GM18520 (cell line): ENCODE measurements around the gene COQ4.

Experiments
- ATAC-seq: cut with Tn5 transposase; IDR thresholded peaks from one replicate; pipeline ENCODE4 v1.9.1; 2021; ENCODE audit not compliant: unreplicated experiment

The COQ4 gene

DNA sequence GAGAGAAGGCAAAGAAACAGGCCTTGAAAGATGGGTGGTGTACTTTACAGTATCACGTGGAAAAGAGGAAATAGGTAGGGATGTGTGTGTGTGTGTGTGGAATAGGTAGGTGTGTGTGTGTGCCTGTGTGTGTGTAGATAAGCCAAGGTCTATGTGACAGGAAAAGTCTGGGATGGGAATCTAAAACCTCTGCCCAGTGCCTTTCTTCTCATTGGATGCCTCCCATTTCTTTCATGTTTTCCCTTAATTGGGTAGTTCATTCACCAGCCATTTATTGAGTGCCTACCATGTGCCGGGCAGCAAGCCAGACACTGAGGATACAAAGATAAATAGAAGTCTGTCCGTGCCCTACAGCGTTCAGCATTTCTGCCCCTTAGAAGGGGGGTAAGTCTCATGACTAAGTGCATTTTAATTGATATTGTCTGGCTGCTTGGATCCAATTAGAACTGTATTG lies 49.6 kb downstream of the COQ4 start:
- no peak for ATAC-seq

DNA sequence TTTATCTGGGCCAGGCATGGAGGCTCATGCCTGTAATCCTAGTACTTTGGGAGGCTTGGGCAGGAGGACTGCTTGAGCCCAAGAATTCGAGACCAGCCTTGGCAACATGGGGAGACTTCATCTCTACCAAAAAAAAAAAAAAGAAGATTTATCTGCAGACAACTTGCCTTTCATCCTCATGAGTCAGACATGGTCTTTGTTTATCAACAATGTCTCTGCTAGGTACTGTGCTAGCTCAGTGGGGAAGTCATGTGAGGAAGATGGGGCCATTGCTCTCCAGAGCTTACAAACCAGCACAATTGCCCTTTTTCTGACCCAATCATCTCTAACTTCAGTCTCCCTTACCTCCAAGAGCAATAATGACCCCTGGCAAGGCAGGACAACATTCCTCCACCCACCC lies 50.1 kb downstream of the COQ4 start:
- no peak for ATAC-seq

DNA sequence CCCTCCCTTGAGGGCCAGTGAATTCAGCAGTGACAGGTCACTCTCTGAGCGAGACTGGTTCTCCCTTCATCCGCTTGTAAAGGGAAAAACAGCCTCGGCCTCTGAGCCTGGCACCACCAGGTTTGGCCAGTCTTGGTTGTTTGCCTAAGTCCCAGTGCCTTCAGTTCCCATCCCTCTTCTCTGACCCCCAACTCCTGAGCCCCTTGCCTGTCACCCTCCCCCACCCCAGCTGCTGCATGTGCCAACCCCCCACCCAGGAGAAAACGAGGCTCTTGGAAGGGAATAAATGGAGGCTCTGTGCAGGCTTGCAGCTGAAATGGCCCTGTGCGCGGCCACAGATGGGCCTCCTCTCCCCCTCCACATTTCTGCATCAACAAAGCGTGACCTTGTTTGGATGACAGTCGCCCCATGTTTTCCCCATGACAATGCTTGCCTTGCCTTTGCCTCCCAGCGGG lies 51.6 kb downstream of the COQ4 start:
- no peak for ATAC-seq

DNA sequence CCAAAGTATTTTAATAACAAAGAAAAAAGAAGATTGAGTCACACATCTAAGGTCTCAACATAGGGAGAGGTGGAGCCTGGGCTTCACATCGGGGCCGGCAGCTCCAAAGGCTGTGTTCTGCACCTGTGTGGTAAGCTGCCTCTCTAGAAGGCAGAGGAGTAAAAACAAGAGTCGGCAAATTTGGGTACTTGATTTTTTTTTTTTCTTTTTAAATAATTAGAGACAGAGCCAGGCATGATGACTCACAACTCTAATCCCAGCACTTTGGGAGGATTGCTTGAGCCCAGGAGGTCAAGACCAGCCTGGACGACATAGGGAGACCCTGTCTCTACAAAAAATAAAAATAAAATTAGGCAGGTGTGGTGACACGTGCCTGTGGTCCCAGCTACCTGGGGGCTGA lies 53.2 kb downstream of the COQ4 start:
- no peak for ATAC-seq

DNA sequence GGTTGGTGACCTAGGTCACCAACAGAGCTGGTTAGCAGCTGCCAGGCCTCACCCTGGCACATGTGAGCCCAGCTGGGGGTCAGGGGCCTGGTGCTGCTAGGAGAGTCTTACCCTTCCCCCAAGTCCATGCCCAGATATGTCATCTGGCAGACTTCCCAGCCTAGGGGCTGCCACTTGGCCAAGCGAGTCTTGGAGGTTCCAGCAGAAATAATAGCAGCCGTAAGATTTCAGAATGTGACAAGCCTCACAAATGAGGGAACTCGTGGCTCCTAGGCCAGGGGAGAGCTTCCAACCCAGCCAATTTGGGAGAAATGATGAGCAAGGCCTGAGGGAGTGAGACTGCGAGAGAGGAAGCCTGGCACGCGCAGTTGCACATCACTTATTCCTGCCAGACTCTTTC lies 59.6 kb downstream of the COQ4 start:
- no peak for ATAC-seq

DNA sequence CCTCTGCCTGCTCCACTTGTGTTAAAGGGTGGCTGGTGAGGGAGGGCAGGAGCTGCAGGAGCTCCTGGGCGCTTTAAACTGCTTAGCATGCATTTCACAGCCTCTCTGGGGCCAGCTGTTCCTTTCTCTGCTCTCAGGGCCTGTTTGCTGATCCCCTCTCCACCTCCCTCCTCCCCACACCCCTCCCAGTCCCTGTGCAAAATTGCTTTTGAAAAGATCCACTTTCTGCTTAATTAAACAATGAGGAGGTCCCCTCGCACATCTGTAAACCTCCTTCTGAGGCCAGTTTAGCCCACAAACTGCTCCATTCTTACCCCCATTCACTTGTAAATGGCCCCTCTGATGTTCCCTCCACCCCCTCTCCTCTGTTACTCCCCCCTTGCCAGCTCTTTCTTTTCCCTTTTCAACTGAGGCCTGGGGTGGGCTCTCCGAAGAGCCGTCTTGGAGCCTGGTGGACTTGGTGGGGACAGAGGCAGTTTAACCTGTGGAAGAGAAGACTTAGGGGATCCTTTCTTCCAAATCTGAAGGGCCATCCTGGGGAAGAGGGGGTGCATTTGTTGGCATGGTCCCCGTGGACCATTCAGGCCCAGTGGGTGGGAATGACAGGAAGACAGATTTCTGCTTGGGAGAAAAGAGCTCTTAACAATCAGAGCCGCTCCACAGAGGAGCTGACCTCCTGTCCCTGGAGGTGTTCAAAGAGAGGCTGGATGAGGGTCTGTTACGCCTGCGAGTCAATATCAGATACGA lies 60.5 kb downstream of the COQ4 start:
- ATAC-seq, result no peak
